Measurements from ENCODE around the gene LYST. TPM values are rescaled to one million over a fixed set of nuclear protein-coding genes. Genes with fewer than 3 reads are reported as not detected.
"Not testable (repeated sequence)": the region's sequence is repeated elsewhere in the genome, so short reads cannot be mapped to it uniquely, and the experiment has no call there.

The LYST gene
- total RNA-seq, 4 donors from 2014 or later: 22.8 to 46.7 (median 32.1) TPM

GRCh38 chr1:235852887-235853286 lies 13.8 kb downstream of the LYST start:
- no peak overlapping the region for H3K27ac ChIP-seq
- in situ Hi-C loops (cut with MboI; ENCODE audit: low pct_ligation_motif_present in 1 of 4, low pct_unique_long_range_greater_than_20kb in 1 of 4, low sequenced_read_pairs in 3 of 4) (loop anchor here in 1 of 4 donors (25.0 kb wide), 1 partner anchor 109 kb away; no protein-coding TSS in a partner anchor), intact Hi-C loops (cut with DNase I; ENCODE audit: low total_unique reads) (no loop called here)
- no peaks in the 10 kb centered on the region for H3K27me3 ChIP-seq
- no peak overlapping the region for H3K4me3 ChIP-seq
- H3K9me3 ChIP-seq: no peaks in the 10 kb centered on the region
- WGBS, 2 donors (ENCODE audit: low coverage in 1 of 2): 28 to 34% methylated on average over 3 of the region's 3 CpGs
- DNase-seq: no peak
- no peak for TF ChIP-seq CTCF (IDR thresholded peaks at IDR 0.05)
- no peak for TF ChIP-seq POLR2AphosphoS5 (IDR thresholded peaks at IDR 0.05)
- TF ChIP-seq EP300 (IDR thresholded peaks at IDR 0.05; ENCODE audit: low read depth): no peak
- no peak for TF ChIP-seq POLR2A (IDR thresholded peaks at IDR 0.05)
- H3K36me3 ChIP-seq: no peaks in the 10 kb centered on the region
- peaks cover 0 to 22% (median 7%) of the 10 kb centered on the region in 4 donors for H3K4me1 ChIP-seq

GRCh38 chr1:235851939-235852338 lies 14.8 kb downstream of the LYST start:
- Histone ChIP-seq H3K4me3 (no peak overlapping the region), H3K27me3 (no peaks in the 10 kb centered on the region), H3K36me3 (no peaks in the 10 kb centered on the region), H3K27ac (no peak overlapping the region), H3K4me1 (peaks cover 0 to 22% (median 7%) of the 10 kb centered on the region in 4 donors), H3K9me3 (no peaks in the 10 kb centered on the region)
- DNase-seq: no peak
- no peak for TF ChIP-seq CTCF (IDR thresholded peaks at IDR 0.05)
- in situ Hi-C loops (cut with MboI; ENCODE audit: low pct_ligation_motif_present in 1 of 4, low pct_unique_long_range_greater_than_20kb in 1 of 4, low sequenced_read_pairs in 3 of 4): loop anchor here in 1 of 4 donors (25.0 kb wide), 1 partner anchor 110 kb away; no protein-coding TSS in a partner anchor
- intact Hi-C loops (cut with DNase I; ENCODE audit: low total_unique reads): no loop called here
- WGBS, 2 donors (ENCODE audit: low coverage in 1 of 2): 83 to 90% methylated on average over 2 to 3 of the region's 3 CpGs

- H3K4me3 ChIP-seq; H3K36me3 ChIP-seq; H3K9me3 ChIP-seq; H3K27ac ChIP-seq; intact Hi-C loops (cut with DNase I; ENCODE audit: low total_unique reads); DNase-seq; H3K27me3 ChIP-seq; in situ Hi-C loops (cut with MboI; ENCODE audit: low pct_ligation_motif_present in 1 of 4, low pct_unique_long_range_greater_than_20kb in 1 of 4, low sequenced_read_pairs in 3 of 4): not testable (repeated sequence)
- H3K4me1 ChIP-seq: peaks cover 0 to 33% (median 13%) of the 10 kb centered on the region in 4 donors
- 72 to 80% methylated on average over 3 of the region's 3 CpGs for WGBS, 2 donors (ENCODE audit: low coverage in 1 of 2)
These were observed 18.5 kb downstream of the LYST start for GRCh38 chr1:235848251-235848650.

GRCh38 chr1:235845656-235846107 lies 21.0 kb downstream of the LYST start:
- H3K27me3 ChIP-seq; intact Hi-C loops (cut with DNase I; ENCODE audit: low total_unique reads); H3K4me3 ChIP-seq; H3K27ac ChIP-seq; H3K9me3 ChIP-seq; H3K36me3 ChIP-seq; in situ Hi-C loops (cut with MboI; ENCODE audit: low pct_ligation_motif_present in 1 of 4, low pct_unique_long_range_greater_than_20kb in 1 of 4, low sequenced_read_pairs in 3 of 4); DNase-seq: not testable (repeated sequence)
- WGBS, 2 donors (ENCODE audit: low coverage in 1 of 2): 71% methylated on average over 5 of the region's 5 CpGs; no CpG with 5 or more reads in 1 of the 2 donors
- H3K4me1 ChIP-seq: peaks cover 0 to 33% (median 15%) of the 10 kb centered on the region in 4 donors

GRCh38 chr1:235844776-235845175 lies 21.9 kb downstream of the LYST start:
- TF ChIP-seq CTCF (IDR thresholded peaks at IDR 0.05) (no peak), POLR2AphosphoS5 (IDR thresholded peaks at IDR 0.05) (no peak), EP300 (IDR thresholded peaks at IDR 0.05; ENCODE audit: low read depth) (no peak), POLR2A (IDR thresholded peaks at IDR 0.05) (no peak)
- Histone ChIP-seq H3K9me3 (no peaks in the 10 kb centered on the region), H3K4me1 (peaks cover 0 to 33% (median 15%) of the 10 kb centered on the region in 4 donors), H3K27ac (no peak overlapping the region), H3K4me3 (no peak overlapping the region), H3K36me3 (no peaks in the 10 kb centered on the region), H3K27me3 (no peaks in the 10 kb centered on the region)
- intact Hi-C loops (cut with DNase I; ENCODE audit: low total_unique reads) (no loop called here), in situ Hi-C loops (cut with MboI; ENCODE audit: low pct_ligation_motif_present in 1 of 4, low pct_unique_long_range_greater_than_20kb in 1 of 4, low sequenced_read_pairs in 3 of 4) (no loop called here)
- no peak for DNase-seq
- WGBS, 2 donors (ENCODE audit: low coverage in 1 of 2): 88% methylated on average over 3 of the region's 3 CpGs; no CpG with 5 or more reads in 1 of the 2 donors
